Sciatic nerve (tissue), 2 donors: ENCODE data around the gene SSR1. TPM values are rescaled to one million over a fixed set of nuclear protein-coding genes. Genes with fewer than 3 reads are reported as not detected.
A peak's percentile ranks its signal among the peaks of the same experiment; 100 is the strongest.

Source experiments
- ATAC-seq: fragments of 200-7000 bp; cut with Tn5 transposase; one replicate; pipeline ENCODE4 v1.9.1; 2020; ENCODE audit warnings: mild to moderate bottlenecking, moderate library complexity
- DNase-seq: peaks from one replicate; pipeline ENCODE4 v3.0.0-alpha.2; 2020; ENCODE audit warnings: low spot score
- intact Hi-C: fragments of 100-400 bp; cut with DNase I; formaldehyde crosslinking; loops from one replicate; pipeline ENCODE4 v1.14.2; 2022
- total RNA-seq: library from RNA; stranded (reverse); fragmentation: NEBNext Ultra II Directional; extraction: Animal tissue kit (Norgen Biotek cat#: 25700); gene quantifications from one replicate; pipeline ENCODE4 v1.2.1, GENCODE V29; 2021
- donor health status: DM: no; HTN: no; CAD: no.
- donor health status: DM: no; HTN: no; CAD: no.

Gene SSR1
- total RNA-seq, 1 donor from 2014 or later: 118 TPM

- no peak for DNase-seq
These were observed 66.4 kb downstream of the SSR1 start for GRCh38 chr6:7246401-7247178.

DNA sequence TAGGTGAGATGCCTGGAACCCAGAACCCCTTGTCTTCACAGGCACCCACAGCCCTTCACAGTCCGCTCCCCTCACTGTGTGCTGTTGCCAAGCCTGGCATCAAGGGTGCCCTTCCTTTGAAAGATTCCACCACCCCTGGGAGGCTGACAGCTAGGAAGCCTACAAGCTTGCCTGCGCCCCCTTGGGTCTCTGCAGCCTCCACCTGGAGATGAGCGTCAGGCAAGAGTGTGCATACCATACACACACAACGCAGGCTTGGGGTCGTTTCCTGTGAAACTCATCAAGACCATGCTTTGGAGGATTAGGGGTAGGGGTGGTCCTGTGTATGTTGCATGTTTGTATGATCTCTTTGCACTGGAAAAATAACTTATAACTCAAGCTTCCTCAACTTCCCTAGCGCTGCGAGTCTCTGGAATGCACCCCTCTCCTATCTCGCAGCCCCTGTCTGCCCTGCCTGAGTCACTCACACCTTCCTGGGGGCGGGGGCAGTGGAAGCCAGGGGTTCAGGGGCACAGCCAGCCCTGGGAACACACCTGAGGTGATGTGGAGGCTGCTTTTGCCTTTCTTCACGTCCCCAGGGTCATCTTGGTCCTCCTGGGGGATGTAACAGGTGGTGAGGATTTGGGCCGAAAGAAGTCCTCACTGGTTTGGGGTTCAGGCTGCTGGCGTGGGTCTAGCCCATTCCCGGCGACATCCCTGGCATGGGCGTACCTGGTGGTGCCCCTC, 67.2 kb downstream of the SSR1 start:
- ATAC-seq (no peak), DNase-seq (no peak)
- intact Hi-C loops: no loop called here

More at GRCh38 chr6:7246401-7247178, 66.4 kb downstream of the SSR1 start:
- intact Hi-C loops: no loop called here
- no peak for ATAC-seq

GRCh38 chr6:7243179-7243981, 69.6 kb downstream of the SSR1 start:
- ATAC-seq (peak; percentile 77), DNase-seq (no peak)
- intact Hi-C loops: no loop called here

DNA sequence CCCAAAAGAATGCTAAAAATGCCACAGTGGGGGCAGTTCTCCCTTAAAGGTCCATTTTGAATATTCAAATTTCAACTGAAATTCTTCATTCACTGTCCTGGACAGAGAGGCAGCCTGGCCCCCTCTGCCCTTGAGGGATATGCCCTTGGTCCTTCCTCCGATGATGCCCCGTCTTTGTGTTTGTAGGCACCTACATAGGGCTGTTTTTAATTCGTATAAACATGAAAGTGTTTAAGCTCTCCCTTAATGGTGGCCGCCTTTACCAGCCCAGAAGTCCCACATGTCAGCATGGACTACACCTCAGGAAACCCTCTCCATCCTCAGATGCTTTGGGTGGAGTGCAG, 70.2 kb downstream of the SSR1 start:
- ATAC-seq: no peak
- DNase-seq: no peak
- intact Hi-C loops: no loop called here

GRCh38 chr6:7241709-7242645, 71.0 kb downstream of the SSR1 start:
- no peak for DNase-seq
- no peak for ATAC-seq

DNA sequence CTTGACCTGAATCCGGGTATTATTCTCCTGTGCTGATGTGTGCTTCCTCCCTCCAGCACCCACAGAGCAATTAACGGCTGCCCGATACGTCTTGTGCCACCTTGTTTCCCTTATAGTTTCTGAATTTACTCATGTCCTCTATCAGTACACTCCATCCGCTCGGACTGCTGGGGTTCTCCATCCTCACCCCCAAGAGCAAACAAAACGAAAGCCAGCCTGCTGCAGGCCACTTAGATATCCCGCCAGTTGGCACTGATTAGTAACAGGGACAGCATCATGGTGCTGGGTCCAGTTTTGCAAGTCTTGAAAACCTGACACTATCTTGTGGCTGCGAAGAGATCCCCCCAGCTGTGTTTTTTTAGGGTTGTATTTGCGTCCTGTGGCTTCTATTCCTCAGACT, 71.8 kb downstream of the SSR1 start:
- ATAC-seq: no peak
- intact Hi-C loops: no loop called here
- no peak for DNase-seq

More at GRCh38 chr6:7241709-7242645, 71.0 kb downstream of the SSR1 start:
- intact Hi-C loops: no loop called here

DNA sequence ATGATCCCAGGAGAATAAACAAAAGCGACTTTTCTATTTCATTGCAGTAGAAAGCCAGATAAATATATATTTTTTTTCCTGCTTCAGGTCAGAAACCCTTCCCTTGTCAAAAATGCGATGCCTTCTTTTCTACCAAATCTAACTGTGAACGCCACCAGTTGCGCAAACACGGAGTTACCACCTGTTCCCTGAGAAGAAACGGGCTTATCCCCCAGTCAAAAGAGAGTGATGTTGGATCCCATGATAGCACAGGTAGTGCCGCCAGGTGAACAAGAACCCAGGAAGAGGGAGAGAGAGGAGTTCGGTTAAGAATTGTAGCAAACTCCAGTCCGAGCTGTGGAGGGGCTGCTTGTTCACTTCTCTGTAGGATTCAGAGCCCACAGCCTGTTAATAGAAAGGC, 72.6 kb downstream of the SSR1 start:
- DNase-seq (no peak), ATAC-seq (no peak)
- intact Hi-C loops: no loop called here

DNA sequence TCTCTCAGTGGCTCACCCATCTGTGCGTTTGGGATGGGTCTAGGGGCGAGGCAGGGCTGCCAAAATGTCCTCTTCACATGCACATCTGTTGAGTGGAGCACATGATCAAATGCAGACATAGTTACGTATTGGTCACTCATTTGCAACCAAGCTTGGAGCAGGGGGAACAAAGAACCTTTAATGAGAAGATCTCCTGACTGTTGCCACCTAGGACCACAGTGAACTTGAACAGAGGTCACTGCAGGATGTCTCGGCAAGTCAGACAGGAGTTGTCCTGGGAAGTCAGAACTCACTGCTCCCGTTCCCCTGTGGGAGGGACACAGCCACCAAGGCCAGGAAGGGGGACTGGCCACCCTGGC, 73.4 kb downstream of the SSR1 start:
- no peak for ATAC-seq
- no peak for DNase-seq
- intact Hi-C loops: loop anchor here (10.0 kb wide), 1 partner anchor 85 kb away; no protein-coding TSS in a partner anchor

DNA sequence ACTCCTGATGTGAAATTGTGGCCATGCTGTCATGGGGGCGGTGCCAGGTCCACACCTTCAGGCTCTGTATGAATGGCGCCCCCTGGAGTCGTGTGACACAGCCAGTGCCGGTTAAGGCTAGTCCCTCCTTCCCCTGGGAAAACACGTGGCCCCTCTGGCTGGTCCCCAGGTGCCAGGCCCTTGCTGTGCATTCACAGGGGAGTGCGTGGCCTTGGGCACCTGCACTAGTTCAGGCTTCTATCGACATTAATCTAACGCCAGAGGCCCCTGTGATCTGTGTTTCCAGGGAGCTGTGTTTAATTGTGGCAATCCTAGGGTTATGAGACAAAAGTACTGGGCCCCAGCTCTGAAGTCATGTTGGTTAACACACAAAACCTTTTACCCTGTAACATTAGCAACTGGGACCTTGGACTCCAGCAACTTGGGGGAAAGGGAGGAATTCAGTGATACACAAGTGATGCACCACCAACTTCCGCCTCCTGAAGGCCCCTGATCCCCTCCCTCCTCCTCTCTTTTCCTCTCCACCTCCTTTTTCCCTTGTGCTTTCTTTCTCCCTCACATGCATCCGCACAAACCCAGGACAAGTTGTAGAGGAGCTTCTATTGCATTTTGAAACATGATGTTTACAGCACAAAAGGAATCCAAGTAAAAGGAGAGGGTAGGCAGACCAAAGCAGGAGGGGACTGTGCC, 74.0 kb downstream of the SSR1 start:
- intact Hi-C loops: loop anchor here (10.0 kb wide), 1 partner anchor 84 kb away; no protein-coding TSS in a partner anchor
- peak; percentile 89 for DNase-seq
- peak; percentile 55 for ATAC-seq

GRCh38 chr6:7238526-7238899, 74.5 kb downstream of the SSR1 start:
- intact Hi-C loops: loop anchor here (10.0 kb wide), 1 partner anchor 84 kb away; no protein-coding TSS in a partner anchor
- ATAC-seq: no peak
- DNase-seq: no peak

GRCh38 chr6:7237653-7238188, 75.3 kb downstream of the SSR1 start:
- no peak for DNase-seq
- no peak for ATAC-seq
- intact Hi-C loops: loop anchor here (10.0 kb wide), 1 partner anchor 83 kb away; no protein-coding TSS in a partner anchor

- intact Hi-C loops: loop anchor here (10.0 kb wide), 1 partner anchor 82 kb away; no protein-coding TSS in a partner anchor
- ATAC-seq: peak; percentile 44
- DNase-seq: no peak
These were observed 76.4 kb downstream of the SSR1 start for GRCh38 chr6:7236306-7237209.

- DNase-seq (no peak), ATAC-seq (no peak)
- intact Hi-C loops: loop anchor here (10.0 kb wide), 1 partner anchor 81 kb away; no protein-coding TSS in a partner anchor
These were observed 77.2 kb downstream of the SSR1 start for GRCh38 chr6:7235712-7236305.

GRCh38 chr6:7234547-7234946, 78.5 kb downstream of the SSR1 start:
- intact Hi-C loops: loop anchor here (10.0 kb wide), 1 partner anchor 80 kb away; no protein-coding TSS in a partner anchor
- ATAC-seq (no peak), DNase-seq (peak; percentile 9)

- intact Hi-C loops: loop anchor here (10.0 kb wide), 1 partner anchor 78 kb away; no protein-coding TSS in a partner anchor
- DNase-seq (peak; percentile 64), ATAC-seq (no peak)
These were observed 80.6 kb downstream of the SSR1 start for GRCh38 chr6:7232351-7232750.
